Left colon (tissue), 2 donors: ENCODE data around the gene IPO4. TPM values are rescaled to one million over a fixed set of nuclear protein-coding genes. Genes with fewer than 3 reads are reported as not detected.
A peak's percentile ranks its signal among the peaks of the same experiment; 100 is the strongest.

ENCODE experiments used
- ATAC-seq: fragments of 200-7000 bp; cut with Tn5 transposase; one replicate; pipeline ENCODE4 v1.9.1; 2020; ENCODE audit warnings: mild to moderate bottlenecking, moderate library complexity
- DNase-seq, 2 donors: peaks; one replicate each; pipeline ENCODE4 v3.0.0-alpha.2; 2020
- intact Hi-C, 2 donors: fragments of 100-400 bp; cut with DNase I in 1 of 2; cut with micrococcal nuclease in 1 of 2; formaldehyde crosslinking; loops; one replicate each; pipeline versions ENCODE4 v1.11.2 to v1.14.0; 2022; cut with DNase I, micrococcal nuclease
- total RNA-seq, 2 donors: library from RNA; stranded (reverse); fragmentation: NEBNext Ultra II Directional; extraction: Animal tissue kit (Norgen Biotek cat#: 25700); gene quantifications; one replicate each; pipeline ENCODE4 v1.2.1, GENCODE V29; 2021
- donor health status: DM: no; HTN: no; CAD: no.
- donor health status: DM: yes; HTN: yes; CAD: no.

Gene IPO4
- total RNA-seq, 2 donors from 2014 or later, result 17.3 to 26.3 TPM

- no peak for DNase-seq
- ATAC-seq, result no peak
- intact Hi-C loops, result no loop called here
These were observed 8.4 kb upstream of the IPO4 start for GRCh38 chr14:24197056-24197450.

- peak; percentile 33 for ATAC-seq
- peak in 1 of 2 donors; percentile 37 for DNase-seq
- intact Hi-C loops, result no loop called here
These were observed 7.7 kb upstream of the IPO4 start for GRCh38 chr14:24196071-24197055.

GRCh38 chr14:24195186-24196070 is 6.8 kb upstream of the IPO4 start, which contains the start of gene TM9SF1:
Gene TM9SF1, minus strand, starts transcription at chr14:24195441. Its CDS starts 422 bp downstream, at chr14:24195019.
- DNase-seq (peak; percentile 88 to 91), ATAC-seq (peak; percentile 92)
- intact Hi-C loops, result no loop called here

DNA sequence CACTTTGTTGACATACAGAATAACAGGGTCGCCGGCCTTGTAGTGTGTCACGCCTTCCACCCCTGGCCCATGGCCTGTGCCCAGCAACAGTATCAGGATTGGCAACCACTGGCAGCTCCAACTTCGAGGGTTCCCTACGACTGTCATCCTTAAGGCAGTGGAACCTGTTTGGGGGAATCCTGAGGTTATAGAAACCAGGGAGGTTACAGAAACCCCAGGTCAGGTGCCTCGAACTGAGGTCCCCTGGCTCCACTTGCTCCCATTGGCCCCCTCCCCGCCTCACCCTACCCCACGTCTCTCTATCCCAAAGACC is 6.2 kb upstream of the IPO4 start:
- intact Hi-C loops, result no loop called here
- no peak for ATAC-seq
- no peak for DNase-seq

- intact Hi-C loops, result no loop called here
- ATAC-seq (no peak), DNase-seq (no peak)
These were observed 5.7 kb upstream of the IPO4 start for GRCh38 chr14:24194186-24194872.

GRCh38 chr14:24192933-24193332 is 4.3 kb upstream of the IPO4 start:
- ATAC-seq (no peak), DNase-seq (no peak)
- intact Hi-C loops, result no loop called here

DNA sequence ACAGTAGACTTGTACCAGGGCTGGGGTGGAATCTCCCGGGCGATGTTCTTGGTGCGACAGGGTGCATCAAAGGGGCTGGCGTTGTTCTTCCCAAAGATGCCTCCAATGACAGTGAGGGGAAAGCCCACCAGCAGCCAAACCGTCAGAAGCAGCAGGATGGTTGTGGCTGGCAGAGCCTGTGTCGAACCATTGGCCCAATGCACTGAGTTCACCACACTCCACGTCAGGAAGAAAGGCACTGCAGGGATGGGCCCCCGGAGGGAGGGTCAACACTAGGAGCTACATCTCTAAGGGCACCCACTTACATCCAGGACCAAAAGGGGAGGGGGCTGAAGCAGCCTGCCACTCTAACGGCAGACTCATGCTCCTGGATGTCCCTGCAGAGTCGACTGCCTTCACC is 1.8 kb upstream of the IPO4 start:
- ATAC-seq (no peak), DNase-seq (no peak)
- intact Hi-C loops, result no loop called here

DNA sequence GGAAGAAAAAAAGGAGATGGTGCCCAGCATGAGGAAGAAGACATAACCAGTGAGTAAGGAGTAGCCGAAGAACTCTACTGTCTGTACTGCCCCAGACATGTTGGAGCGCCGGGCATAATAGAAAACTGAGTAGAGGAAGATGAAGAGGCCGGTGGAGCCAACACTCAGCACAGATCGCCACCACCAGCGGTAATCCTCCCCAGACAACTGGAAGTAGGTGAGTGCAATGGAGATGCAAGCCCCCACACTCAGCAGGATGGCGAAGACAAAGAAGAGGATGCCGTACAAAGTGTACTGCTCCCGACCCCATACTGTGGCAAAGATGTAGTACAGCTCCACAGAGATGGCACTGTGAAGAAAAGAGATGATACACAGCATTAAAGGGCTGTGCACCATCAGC is 844 bp upstream of the IPO4 start:
- DNase-seq (no peak), ATAC-seq (no peak)
- intact Hi-C loops, result no loop called here

- intact Hi-C loops, result no loop called here
- ATAC-seq (no peak), DNase-seq (no peak)
These were observed 401 bp upstream of the IPO4 start for GRCh38 chr14:24189059-24189375.

- DNase-seq, result no peak
- intact Hi-C loops, result no loop called here
- no peak for ATAC-seq
These were observed 1.1 kb downstream of the IPO4 start for GRCh38 chr14:24187539-24187915.

GRCh38 chr14:24186831-24187538 is 1.6 kb downstream of the IPO4 start:
- DNase-seq, result no peak
- intact Hi-C loops, result no loop called here
- no peak for ATAC-seq

- intact Hi-C loops, result no loop called here
These were observed 2.9 kb downstream of the IPO4 start for GRCh38 chr14:24185741-24186140.

DNA sequence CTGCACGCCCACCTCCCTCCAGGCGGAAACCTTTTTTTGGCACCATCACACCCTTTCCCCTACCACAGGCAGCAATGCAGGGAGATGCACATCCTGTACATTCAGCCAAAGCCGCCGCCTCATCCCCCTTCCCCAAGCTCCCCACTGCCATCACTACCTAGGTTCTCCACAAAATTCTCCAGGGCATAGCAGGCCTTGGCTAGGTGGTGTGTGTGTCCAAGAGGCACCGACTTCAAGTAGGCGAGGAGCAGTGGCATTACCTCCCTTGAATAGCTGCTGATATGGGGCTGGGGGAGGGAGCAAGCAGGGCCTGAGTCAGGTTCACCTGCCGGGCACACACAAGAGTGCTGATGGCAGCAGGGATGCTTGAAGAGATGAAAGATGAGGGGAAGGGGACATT is 3.6 kb downstream of the IPO4 start:
- intact Hi-C loops, result no loop called here
- ATAC-seq, result no peak
- DNase-seq, result no peak

More at GRCh38 chr14:24185741-24186140, 2.9 kb downstream of the IPO4 start:
- ATAC-seq (no peak), DNase-seq (no peak)

GRCh38 chr14:24184104-24184970 is 4.3 kb downstream of the IPO4 start:
- no peak for DNase-seq
- ATAC-seq, result no peak
- intact Hi-C loops, result no loop called here

- intact Hi-C loops, result no loop called here
- DNase-seq, result no peak
These were observed 5.6 kb downstream of the IPO4 start for GRCh38 chr14:24183014-24183481.

GRCh38 chr14:24182110-24182882 is 6.3 kb downstream of the IPO4 start:
- intact Hi-C loops, result no loop called here
- no peak for ATAC-seq
- DNase-seq, result no peak

More at GRCh38 chr14:24183014-24183481, 5.6 kb downstream of the IPO4 start:
- no peak for ATAC-seq
